Endothelial cell (in vitro differentiated cells): ENCODE data around the gene SNRPA1. TPM values are rescaled to one million over a fixed set of nuclear protein-coding genes. Genes with fewer than 3 reads are reported as not detected.

Experiments used
- DNase-seq: peaks from one replicate; pipeline ENCODE4 v3.0.0; 2021; ENCODE audit warnings: low spot score
- H3K27ac Mint-ChIP-seq: one replicate; pipeline ENCODE4 v1.8.0; 2021; ENCODE audit warnings: mixed read lengths, inconsistent platforms; ENCODE audit not compliant: unreplicated experiment
- H3K27me3 Mint-ChIP-seq: one replicate; pipeline ENCODE4 v1.8.0; 2021; ENCODE audit warnings: mild to moderate bottlenecking, moderate library complexity, mixed read lengths, inconsistent platforms; ENCODE audit not compliant: unreplicated experiment
- H3K36me3 Mint-ChIP-seq: one replicate; pipeline ENCODE4 v1.8.0; 2021; ENCODE audit warnings: mild to moderate bottlenecking, low read depth, mixed read lengths, inconsistent platforms; ENCODE audit not compliant: unreplicated experiment
- H3K4me1 Mint-ChIP-seq: one replicate; pipeline ENCODE4 v1.8.0; 2021; ENCODE audit warnings: mild to moderate bottlenecking, mixed read lengths, inconsistent platforms; ENCODE audit not compliant: unreplicated experiment
- H3K4me3 Mint-ChIP-seq: one replicate; pipeline ENCODE4 v1.8.0; 2021; ENCODE audit warnings: mild to moderate bottlenecking, mixed read lengths, inconsistent platforms; ENCODE audit not compliant: unreplicated experiment
- H3K9me3 Mint-ChIP-seq: one replicate; pipeline ENCODE4 v1.8.0; 2021; ENCODE audit warnings: mixed read lengths, inconsistent platforms; ENCODE audit not compliant: unreplicated experiment
- total RNA-seq: library from RNA; stranded (reverse); fragmentation: NEBNext Ultra II Directional; extraction: Animal tissue kit (Norgen Biotek cat#: 25700); gene quantifications from one replicate; pipeline ENCODE4 v1.2.1, GENCODE V29; 2021; ENCODE audit not compliant: unreplicated experiment
- TF ChIP-seq, protein P1 (sequence below): fragments of 200-600 bp; sonication (generic); IDR thresholded peaks from one replicate; pipeline ENCODE4 v1.5.0; 2021; ENCODE audit warnings: antibody characterized with exemption; ENCODE audit not compliant: unreplicated experiment

Gene SNRPA1
- total RNA-seq, 1 donor from 2014 or later: 62.2 TPM

DNA sequence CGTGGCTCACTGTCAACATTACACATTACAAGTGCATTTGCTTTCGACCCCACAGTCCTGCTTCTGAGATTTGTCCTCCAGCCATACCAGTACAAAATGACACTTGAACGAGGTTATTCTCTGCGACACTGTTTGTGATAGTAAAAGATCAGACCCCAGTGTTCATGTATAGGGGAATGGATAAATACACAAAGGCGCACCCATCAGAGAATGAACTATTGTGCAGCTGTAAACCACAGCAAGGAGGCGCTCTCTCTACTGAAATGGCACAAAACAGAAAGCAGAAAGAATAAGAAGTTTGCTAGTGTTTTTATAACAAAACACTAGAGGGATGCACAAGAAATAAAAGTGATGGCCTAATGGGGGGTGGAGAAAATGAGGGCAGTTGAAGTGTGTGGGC, 38.3 kb downstream of the SNRPA1 start:
- Mint-ChIP-seq H3K27me3 (peaks cover 8% of the 10 kb centered on the region), H3K4me1 (peaks cover 2% of the 10 kb centered on the region), H3K27ac (no peak overlapping the region), H3K4me3 (no peak overlapping the region), H3K36me3 (no peaks in the 10 kb centered on the region), H3K9me3 (no peaks in the 10 kb centered on the region)
- TF ChIP-seq, protein P1, sequence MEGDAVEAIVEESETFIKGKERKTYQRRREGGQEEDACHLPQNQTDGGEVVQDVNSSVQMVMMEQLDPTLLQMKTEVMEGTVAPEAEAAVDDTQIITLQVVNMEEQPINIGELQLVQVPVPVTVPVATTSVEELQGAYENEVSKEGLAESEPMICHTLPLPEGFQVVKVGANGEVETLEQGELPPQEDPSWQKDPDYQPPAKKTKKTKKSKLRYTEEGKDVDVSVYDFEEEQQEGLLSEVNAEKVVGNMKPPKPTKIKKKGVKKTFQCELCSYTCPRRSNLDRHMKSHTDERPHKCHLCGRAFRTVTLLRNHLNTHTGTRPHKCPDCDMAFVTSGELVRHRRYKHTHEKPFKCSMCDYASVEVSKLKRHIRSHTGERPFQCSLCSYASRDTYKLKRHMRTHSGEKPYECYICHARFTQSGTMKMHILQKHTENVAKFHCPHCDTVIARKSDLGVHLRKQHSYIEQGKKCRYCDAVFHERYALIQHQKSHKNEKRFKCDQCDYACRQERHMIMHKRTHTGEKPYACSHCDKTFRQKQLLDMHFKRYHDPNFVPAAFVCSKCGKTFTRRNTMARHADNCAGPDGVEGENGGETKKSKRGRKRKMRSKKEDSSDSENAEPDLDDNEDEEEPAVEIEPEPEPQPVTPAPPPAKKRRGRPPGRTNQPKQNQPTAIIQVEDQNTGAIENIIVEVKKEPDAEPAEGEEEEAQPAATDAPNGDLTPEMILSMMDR: peak; percentile 44
- no peak for DNase-seq

DNA sequence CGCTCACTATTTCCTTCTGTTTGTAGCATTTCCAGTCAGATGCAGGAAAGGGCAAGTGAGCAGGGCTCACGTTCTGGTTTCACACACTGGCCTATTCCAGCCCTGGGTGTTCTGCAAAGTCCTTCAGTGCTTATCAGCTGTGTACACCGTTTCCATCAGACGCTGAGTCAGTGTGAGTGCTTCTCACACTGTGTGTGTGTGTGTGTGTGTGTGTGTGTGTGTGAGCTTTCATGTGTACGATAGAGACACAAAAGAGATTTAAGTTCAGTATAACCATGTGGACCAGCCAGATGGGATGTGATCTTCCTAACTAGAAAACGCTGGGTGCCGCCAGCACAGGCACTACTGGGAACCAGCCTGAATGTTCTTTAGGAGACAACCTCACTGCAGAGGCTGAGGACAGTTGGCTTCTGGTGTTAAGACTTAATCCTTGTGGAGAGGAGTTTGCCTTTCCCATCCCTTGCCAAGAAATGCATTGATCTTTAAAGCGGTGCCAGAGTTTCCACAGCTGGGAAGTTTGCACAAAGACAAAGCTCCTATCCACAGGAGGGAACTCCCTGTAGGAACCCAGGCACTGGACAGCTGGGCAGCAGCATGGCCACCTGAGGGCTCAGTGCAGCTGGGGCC, 39.3 kb downstream of the SNRPA1 start:
- Mint-ChIP-seq H3K27ac (no peak overlapping the region), H3K4me3 (no peak overlapping the region), H3K9me3 (no peaks in the 10 kb centered on the region), H3K27me3 (peaks cover 8% of the 10 kb centered on the region), H3K4me1 (peaks cover 3% of the 10 kb centered on the region), H3K36me3 (no peaks in the 10 kb centered on the region)
- no peak for DNase-seq
- TF ChIP-seq, protein P1: no peak

DNA sequence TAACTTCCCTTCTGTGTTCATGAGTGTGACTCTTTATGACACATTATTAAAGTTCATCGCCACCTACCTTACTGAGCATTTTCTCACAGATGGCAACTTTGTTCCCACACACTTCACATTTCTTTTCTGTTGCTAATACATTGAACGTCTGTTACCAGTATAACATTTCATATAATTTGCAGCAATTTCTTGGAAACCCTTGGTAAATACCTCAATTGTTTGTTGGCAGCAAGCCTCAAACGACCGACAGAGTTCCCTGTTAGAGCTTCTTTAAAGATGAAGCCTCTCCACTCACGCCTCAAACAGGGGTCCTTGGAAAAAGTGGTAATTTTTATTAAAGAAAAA, 40.0 kb downstream of the SNRPA1 start:
- Mint-ChIP-seq H3K4me3 (no peak overlapping the region), H3K27me3 (peaks cover 16% of the 10 kb centered on the region), H3K36me3 (no peaks in the 10 kb centered on the region), H3K9me3 (no peaks in the 10 kb centered on the region), H3K27ac (no peak overlapping the region), H3K4me1 (peaks cover 10% of the 10 kb centered on the region)
- no peak for DNase-seq
- TF ChIP-seq, protein P1: no peak

DNA sequence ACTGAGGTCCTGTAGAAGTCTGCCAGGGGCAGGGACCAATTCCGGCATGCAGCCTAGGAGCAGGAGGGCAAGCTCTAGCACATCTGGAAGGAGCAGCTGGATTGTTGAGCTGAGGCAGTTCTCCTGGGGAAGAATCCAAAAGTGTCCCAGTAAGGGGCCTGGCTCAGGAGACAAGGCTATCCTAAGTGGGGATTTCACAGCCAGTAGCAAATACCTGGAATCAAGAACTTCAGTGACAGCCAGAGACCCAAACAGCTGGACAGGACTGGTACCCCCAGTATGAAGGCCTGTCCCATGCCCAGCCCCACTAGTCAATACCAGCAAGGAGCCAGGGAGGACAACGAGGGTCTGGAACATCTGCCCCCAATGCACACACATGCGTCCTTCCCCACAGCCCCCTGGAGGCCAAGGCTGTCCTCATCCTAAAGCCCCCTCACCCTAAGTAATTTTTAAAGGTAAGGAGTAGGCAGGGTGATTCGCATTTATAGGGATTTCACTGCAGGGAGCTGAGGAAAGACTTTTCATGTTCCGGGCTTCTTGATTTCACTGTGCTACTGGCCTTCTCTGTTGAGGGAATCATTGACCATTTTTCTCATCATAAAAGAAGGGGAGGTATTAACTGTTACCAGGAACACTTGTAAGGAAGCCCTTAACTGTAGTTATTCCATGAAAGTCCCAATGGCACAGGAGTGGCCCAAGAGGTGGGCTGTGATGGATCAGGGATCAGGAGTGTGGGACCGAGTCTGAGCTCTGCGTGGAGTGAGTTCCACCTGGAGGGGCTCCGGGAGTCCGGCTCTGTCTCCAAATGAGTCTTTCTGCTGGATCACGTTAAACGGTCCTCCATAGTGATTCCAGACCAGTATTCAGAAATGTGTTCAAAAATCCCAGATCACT, 40.6 kb downstream of the SNRPA1 start:
- Mint-ChIP-seq H3K27me3 (peaks cover 17% of the 10 kb centered on the region), H3K4me1 (peaks cover 11% of the 10 kb centered on the region), H3K27ac (no peak overlapping the region), H3K36me3 (no peaks in the 10 kb centered on the region), H3K4me3 (no peak overlapping the region), H3K9me3 (no peaks in the 10 kb centered on the region)
- no peak for DNase-seq
- TF ChIP-seq, protein P1: peak; percentile 16

DNA sequence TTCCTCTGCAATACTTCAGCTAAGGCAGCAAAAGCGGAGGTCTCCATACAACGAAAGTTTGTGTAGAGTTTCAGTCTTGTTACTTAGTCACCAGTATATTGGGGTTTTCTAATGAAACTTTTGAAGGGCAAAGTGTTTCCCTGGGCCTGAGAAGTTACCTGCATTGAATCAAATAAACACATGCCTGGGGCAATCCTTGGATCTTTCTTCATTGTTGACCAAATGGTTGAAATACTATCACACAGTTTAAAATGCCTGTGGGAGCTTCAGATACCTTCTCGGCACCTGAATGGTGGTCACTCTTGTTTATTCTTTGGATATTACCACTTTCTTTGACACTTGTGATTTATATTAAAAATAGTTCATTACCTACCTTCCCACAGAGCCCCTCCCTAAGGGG, 42.2 kb downstream of the SNRPA1 start:
- TF ChIP-seq, protein P1: no peak
- H3K4me1 Mint-ChIP-seq: peaks cover 11% of the 10 kb centered on the region
- no peak for DNase-seq
- no peaks in the 10 kb centered on the region for H3K9me3 Mint-ChIP-seq
- peaks cover 19% of the 10 kb centered on the region for H3K27me3 Mint-ChIP-seq
- no peaks in the 10 kb centered on the region for H3K36me3 Mint-ChIP-seq
- peak overlapping the region; percentile 61 for H3K27ac Mint-ChIP-seq
- H3K4me3 Mint-ChIP-seq: peak overlapping the region; percentile 94
